Trophoblast cell (in vitro differentiated cells and primary cell): ENCODE measurements around the gene USH2A.

Experiments used
- DNase-seq, 2 donors: peaks; one replicate each; pipeline ENCODE4 v3.0.0-alpha.2; 2016
- H2AFZ ChIP-seq: 2 replicates; pipeline ENCODE4 v1.6.1; 2013; ENCODE audit warnings: low read length, moderate library complexity, mild to moderate bottlenecking; ENCODE audit not compliant: insufficient read depth, poor library complexity
- H2AK5ac ChIP-seq: 2 replicates; pipeline ENCODE4 v1.6.1; 2013; ENCODE audit warnings: mild to moderate bottlenecking, low read length
- H2BK120ac ChIP-seq: 2 replicates; pipeline ENCODE4 v1.6.1; 2013; ENCODE audit warnings: low read length, mild to moderate bottlenecking, moderate library complexity; ENCODE audit not compliant: insufficient read depth, poor library complexity
- H2BK12ac ChIP-seq: 2 replicates; pipeline ENCODE4 v1.6.1; 2013; ENCODE audit warnings: mild to moderate bottlenecking, low read length, moderate library complexity
- H2BK5ac ChIP-seq: 2 replicates; pipeline ENCODE4 v1.6.1; 2013; ENCODE audit warnings: low read length, low read depth, moderate library complexity, mild to moderate bottlenecking; ENCODE audit not compliant: poor library complexity
- H3K14ac ChIP-seq: 2 replicates; pipeline ENCODE4 v1.6.1; 2013; ENCODE audit warnings: mild to moderate bottlenecking, low read length
- H3K18ac ChIP-seq: 2 replicates; pipeline ENCODE4 v1.6.1; 2013; ENCODE audit warnings: mild to moderate bottlenecking, low read length
- H3K23ac ChIP-seq: 2 replicates; pipeline ENCODE4 v1.6.1; 2013; ENCODE audit warnings: low read length
- H3K27ac ChIP-seq: 2 replicates; pipeline ENCODE4 v1.5.1; 2013; ENCODE audit warnings: low read depth, mild to moderate bottlenecking, inconsistent platforms, low read length, moderate library complexity
- H3K27me3 ChIP-seq: 2 replicates; pipeline ENCODE4 v1.6.1; 2013; ENCODE audit warnings: inconsistent platforms, mild to moderate bottlenecking, low read length, moderate library complexity; ENCODE audit not compliant: insufficient read depth
- H3K36me3 ChIP-seq, 2 experiments: 1 replicate in 1 of 2; 2 replicates in 1 of 2; pipeline ENCODE4 v1.6.1; 2013; ENCODE audit warnings: low read length in 2 of 2, mild to moderate bottlenecking in 2 of 2, moderate library complexity in 1 of 2; ENCODE audit not compliant: insufficient read depth in 2 of 2, control insufficient read depth in 1 of 2
- H3K4ac ChIP-seq: 2 replicates; pipeline ENCODE4 v1.6.1; 2013; ENCODE audit warnings: low read depth, mild to moderate bottlenecking, low read length, moderate library complexity
- H3K4me1 ChIP-seq, 2 experiments: 1 replicate in 1 of 2; 2 replicates in 1 of 2; pipeline ENCODE4 v1.6.1; 2013; ENCODE audit warnings: low read length in 2 of 2, mild to moderate bottlenecking in 2 of 2, moderate library complexity in 1 of 2; ENCODE audit not compliant: insufficient read depth in 2 of 2, control insufficient read depth in 1 of 2
- H3K4me2 ChIP-seq: 2 replicates; pipeline ENCODE4 v1.6.1; 2013; ENCODE audit warnings: inconsistent platforms, mild to moderate bottlenecking, low read length, moderate library complexity
- H3K4me3 ChIP-seq: 2 replicates; pipeline ENCODE4 v1.5.1; 2013; ENCODE audit warnings: mild to moderate bottlenecking, low read depth, low read length, inconsistent platforms
- H3K79me1 ChIP-seq: one replicate; pipeline ENCODE4 v1.6.1; 2013; ENCODE audit warnings: low read length
- H3K79me2 ChIP-seq: 2 replicates; pipeline ENCODE4 v1.6.1; 2013; ENCODE audit warnings: low read length, mild to moderate bottlenecking; ENCODE audit not compliant: control insufficient read depth, insufficient read depth, poor library complexity
- H3K9ac ChIP-seq: 2 replicates; pipeline ENCODE4 v1.6.1; 2013; ENCODE audit warnings: mild to moderate bottlenecking, low read length
- H3K9me3 ChIP-seq: 2 replicates; pipeline ENCODE4 v1.6.1; 2013; ENCODE audit warnings: low read depth, mild to moderate bottlenecking, control low read depth, inconsistent platforms, low read length; ENCODE audit not compliant: insufficient read depth
- H4K12ac ChIP-seq: 2 replicates; pipeline ENCODE4 v1.6.1; 2013; ENCODE audit warnings: low read depth, mild to moderate bottlenecking, low read length, moderate library complexity
- H4K8ac ChIP-seq: 2 replicates; pipeline ENCODE4 v1.6.1; 2013; ENCODE audit warnings: low read depth, mild to moderate bottlenecking, low read length, moderate library complexity
- H4K91ac ChIP-seq: one replicate; pipeline ENCODE4 v1.6.1; 2013; ENCODE audit warnings: low read depth, mild to moderate bottlenecking, low read length, moderate library complexity
- WGBS: extraction: QIAGEN DNeasy Blood & Tissue Kit; methylation state at CpG from one replicate; pipeline ENCODE4 v1.1.7; 2013; ENCODE audit warnings: missing lambda C conversion rate; ENCODE audit not compliant: insufficient read length, insufficient coverage; ENCODE audit errors: extremely low coverage; 5-methylcytosine and 5-hydroxymethylcytosine counted together

USH2A gene

DNA sequence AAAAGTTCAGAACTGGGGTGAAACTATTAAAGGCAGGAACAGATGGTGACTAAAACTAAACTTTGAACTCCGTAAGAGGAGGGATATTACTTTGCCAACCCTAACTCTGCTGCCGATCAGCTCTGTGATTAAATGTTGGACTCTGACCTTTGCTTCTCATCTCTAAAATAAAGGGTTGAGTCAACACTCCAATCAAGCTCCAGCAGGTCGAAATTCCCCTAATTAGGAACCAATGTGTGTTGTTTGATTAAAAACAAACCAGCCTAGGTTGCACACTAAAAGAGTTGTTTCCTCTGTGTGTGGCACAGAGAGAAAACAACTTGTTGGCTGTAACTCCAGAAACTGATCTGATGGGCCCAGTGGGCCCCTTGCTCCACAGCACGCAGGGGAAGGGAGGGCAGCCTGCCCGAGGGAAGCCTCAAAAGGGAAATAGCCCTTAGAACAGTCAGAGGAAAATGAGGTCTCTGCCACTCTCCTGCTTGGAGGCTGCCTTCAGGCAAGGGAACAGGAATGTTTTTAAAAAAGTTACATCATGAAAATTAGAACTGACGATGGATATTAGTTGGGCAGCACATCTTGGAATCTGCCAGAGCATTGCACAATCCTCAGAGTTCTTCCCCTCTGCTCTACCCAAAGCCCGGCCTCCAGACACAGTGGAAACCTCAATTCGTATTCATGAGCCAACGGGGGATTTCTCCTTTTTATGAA, 786.8 kb downstream of the USH2A start:
- Histone ChIP-seq H3K14ac (no peak overlapping the region), H4K8ac (no peak overlapping the region), H3K79me2 (no peaks in the 10 kb centered on the region), H2BK120ac (no peak overlapping the region), H3K4me3 (no peak overlapping the region), H2AK5ac (no peak overlapping the region), H3K9me3 (no peaks in the 10 kb centered on the region), H3K4ac (no peak overlapping the region), H3K27me3 (no peaks in the 10 kb centered on the region), H3K4me1 (no peaks in the 10 kb centered on the region), H4K91ac (no peak overlapping the region), H3K23ac (no peak overlapping the region), H2AFZ (no peak overlapping the region), H2BK12ac (no peak overlapping the region), H4K12ac (no peak overlapping the region), H3K36me3 (no peaks in the 10 kb centered on the region), H3K9ac (no peak overlapping the region), H3K27ac (no peak overlapping the region), H3K79me1 (no peaks in the 10 kb centered on the region), H3K18ac (no peak overlapping the region), H3K4me2 (no peak overlapping the region), H2BK5ac (no peak overlapping the region)
- peak; percentile 47 to 72 for DNase-seq
- whole genome bisulfite sequencing, result no CpG with 5 or more reads among the region's 9 CpGs

DNA sequence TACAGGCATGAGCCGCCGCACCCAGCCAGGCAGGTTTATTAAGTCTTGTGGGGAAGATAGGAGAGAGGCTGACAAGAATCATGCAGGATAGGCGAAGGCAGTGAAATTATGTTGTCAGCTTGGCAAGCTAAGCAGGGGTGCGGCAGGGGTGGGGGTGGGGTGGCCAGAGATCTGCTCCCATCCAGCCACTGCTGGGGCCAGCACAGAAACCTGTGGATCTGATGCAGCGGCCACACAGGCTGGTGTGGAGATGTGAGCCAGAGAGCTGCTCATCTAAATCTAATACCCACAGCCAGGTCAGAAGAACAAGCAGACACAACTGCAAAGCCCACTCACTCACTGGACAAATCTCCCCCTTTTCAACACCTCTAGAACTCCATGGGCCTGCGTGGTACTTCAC, 787.4 kb downstream of the USH2A start:
- H2AFZ ChIP-seq, result no peak overlapping the region
- no peak overlapping the region for H3K23ac ChIP-seq
- no peak for DNase-seq
- H2BK12ac ChIP-seq, result no peak overlapping the region
- no peaks in the 10 kb centered on the region for H3K36me3 ChIP-seq
- H3K9me3 ChIP-seq, result no peaks in the 10 kb centered on the region
- H4K91ac ChIP-seq, result no peak overlapping the region
- H3K4me2 ChIP-seq, result no peak overlapping the region
- no peak overlapping the region for H3K27ac ChIP-seq
- no peaks in the 10 kb centered on the region for H3K27me3 ChIP-seq
- H4K8ac ChIP-seq, result no peak overlapping the region
- H3K9ac ChIP-seq, result no peak overlapping the region
- no peaks in the 10 kb centered on the region for H3K4me1 ChIP-seq
- H3K4ac ChIP-seq, result no peak overlapping the region
- no peaks in the 10 kb centered on the region for H3K79me1 ChIP-seq
- WGBS, result no CpG with 5 or more reads among the region's 6 CpGs
- H2BK5ac ChIP-seq, result no peak overlapping the region
- H2AK5ac ChIP-seq, result no peak overlapping the region
- no peak overlapping the region for H4K12ac ChIP-seq
- H3K79me2 ChIP-seq, result no peaks in the 10 kb centered on the region
- no peak overlapping the region for H3K4me3 ChIP-seq
- H3K14ac ChIP-seq, result no peak overlapping the region
- no peak overlapping the region for H3K18ac ChIP-seq
- no peak overlapping the region for H2BK120ac ChIP-seq

DNA sequence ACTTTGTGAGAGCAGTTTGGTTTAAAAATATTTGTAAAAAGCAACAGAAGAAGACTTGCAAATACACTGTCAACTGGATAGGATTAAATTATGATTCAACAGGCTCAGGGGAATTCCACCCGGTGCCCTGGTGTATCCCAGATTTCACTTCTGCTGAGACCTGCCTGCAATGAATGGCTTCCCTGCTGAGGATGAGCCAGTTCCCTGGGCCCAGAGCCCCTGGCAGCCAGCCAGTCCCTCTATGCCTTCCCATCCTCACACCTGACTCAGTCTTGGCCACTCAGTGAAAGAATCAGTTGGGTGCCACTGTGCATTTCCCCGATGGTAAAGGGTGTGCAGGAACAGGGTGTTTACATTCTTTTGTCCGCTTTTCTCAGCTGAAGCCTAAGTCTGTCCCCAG, 791.8 kb downstream of the USH2A start:
- Histone ChIP-seq H4K8ac (no peak overlapping the region), H3K18ac (no peak overlapping the region), H2BK120ac (no peak overlapping the region), H3K4me3 (no peak overlapping the region), H3K27ac (no peak overlapping the region), H3K9ac (no peak overlapping the region), H3K36me3 (no peaks in the 10 kb centered on the region), H3K23ac (no peak overlapping the region), H4K12ac (no peak overlapping the region), H2BK5ac (no peak overlapping the region), H2BK12ac (no peak overlapping the region), H3K79me2 (no peaks in the 10 kb centered on the region), H3K9me3 (no peaks in the 10 kb centered on the region), H3K4ac (no peak overlapping the region), H3K79me1 (no peaks in the 10 kb centered on the region), H2AK5ac (no peak overlapping the region), H3K14ac (no peak overlapping the region), H3K4me1 (no peaks in the 10 kb centered on the region), H2AFZ (no peak overlapping the region), H4K91ac (no peak overlapping the region), H3K27me3 (no peaks in the 10 kb centered on the region), H3K4me2 (no peak overlapping the region)
- no peak for DNase-seq
- no CpG with 5 or more reads among the region's 3 CpGs for WGBS

DNA sequence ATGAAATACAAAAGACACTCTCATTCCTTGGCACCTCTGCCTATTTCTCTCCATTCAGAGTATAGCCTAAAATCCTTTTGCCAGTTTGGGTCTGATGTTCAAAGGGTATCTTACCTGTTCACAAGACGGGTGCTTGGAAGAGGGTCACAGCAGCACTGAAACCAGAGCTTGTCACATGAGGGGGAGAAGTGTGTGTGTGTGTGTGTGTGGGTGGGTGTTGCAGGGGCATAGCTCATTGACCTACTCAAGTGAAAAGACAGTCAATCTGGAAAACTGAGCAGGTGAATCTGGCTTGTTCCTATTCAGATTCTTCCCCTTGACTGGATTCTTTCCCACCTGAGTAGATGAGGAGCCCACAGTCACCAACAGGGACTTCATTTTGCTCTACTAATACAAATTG, 792.2 kb downstream of the USH2A start:
- Histone ChIP-seq H3K23ac (no peak overlapping the region), H3K79me2 (no peaks in the 10 kb centered on the region), H4K8ac (no peak overlapping the region), H3K79me1 (no peaks in the 10 kb centered on the region), H3K14ac (no peak overlapping the region), H3K4me1 (no peaks in the 10 kb centered on the region), H3K27ac (no peak overlapping the region), H2BK5ac (no peak overlapping the region), H3K9me3 (no peaks in the 10 kb centered on the region), H3K18ac (no peak overlapping the region), H3K9ac (no peak overlapping the region), H3K36me3 (no peaks in the 10 kb centered on the region), H3K4me2 (no peak overlapping the region), H3K4ac (no peak overlapping the region), H4K12ac (no peak overlapping the region), H4K91ac (no peak overlapping the region), H3K27me3 (no peaks in the 10 kb centered on the region), H2AK5ac (no peak overlapping the region), H2BK12ac (no peak overlapping the region), H2AFZ (no peak overlapping the region), H2BK120ac (no peak overlapping the region), H3K4me3 (no peak overlapping the region)
- no CpG with 5 or more reads among the region's 1 CpG for WGBS
- DNase-seq, result no peak
